Measurements from ENCODE around the gene KLRF1. TPM values are rescaled to one million over a fixed set of nuclear protein-coding genes. Genes with fewer than 3 reads are reported as not detected.
A peak's percentile ranks its signal among the peaks of the same experiment; 100 is the strongest.

KLRF1 gene
- total RNA-seq, 1 donor from 2014 or later: not detected

GRCh38 chr12:9793779-9794395 is 33.4 kb upstream of the KLRF1 start:
- Histone ChIP-seq H3K27me3 (ENCODE audit: control insufficient read depth in 3 of 3, insufficient read depth in 3 of 3, low read length in 3 of 3) (no peaks in the 10 kb centered on the region), H3K27ac (ENCODE audit: low read depth, low read length) (no peak overlapping the region), H3K9me3 (ENCODE audit: control insufficient read depth in 3 of 3, low read length in 3 of 3) (no peaks in the 10 kb centered on the region), H3K9ac (ENCODE audit: low read depth in 1 of 3, low read length in 3 of 3) (no peak overlapping the region), H3K36me3 (ENCODE audit: control insufficient read depth in 3 of 3, insufficient read depth in 3 of 3, low read length in 3 of 3) (no peaks in the 10 kb centered on the region), H3K4me1 (ENCODE audit: control insufficient read depth in 3 of 3, insufficient read depth in 3 of 3, low read length in 3 of 3) (no peaks in the 10 kb centered on the region), H3K4me3 (ENCODE audit: low read length in 3 of 3) (no peak overlapping the region)

- Histone ChIP-seq H3K36me3 (ENCODE audit: control insufficient read depth in 3 of 3, insufficient read depth in 3 of 3, low read length in 3 of 3) (no peaks in the 10 kb centered on the region), H3K4me3 (ENCODE audit: low read length in 3 of 3) (no peak overlapping the region), H3K9ac (ENCODE audit: low read depth in 1 of 3, low read length in 3 of 3) (no peak overlapping the region), H3K4me1 (ENCODE audit: control insufficient read depth in 3 of 3, insufficient read depth in 3 of 3, low read length in 3 of 3) (no peaks in the 10 kb centered on the region), H3K27me3 (ENCODE audit: control insufficient read depth in 3 of 3, insufficient read depth in 3 of 3, low read length in 3 of 3) (no peaks in the 10 kb centered on the region), H3K9me3 (ENCODE audit: control insufficient read depth in 3 of 3, low read length in 3 of 3) (no peaks in the 10 kb centered on the region), H3K27ac (ENCODE audit: low read depth, low read length) (no peak overlapping the region)
These were observed 32.7 kb upstream of the KLRF1 start for GRCh38 chr12:9794484-9795093.

- H3K36me3 ChIP-seq (ENCODE audit: control insufficient read depth in 3 of 3, insufficient read depth in 3 of 3, low read length in 3 of 3): no peaks in the 10 kb centered on the region
- H3K9ac ChIP-seq (ENCODE audit: low read depth in 1 of 3, low read length in 3 of 3): no peak overlapping the region
- no peaks in the 10 kb centered on the region for H3K27me3 ChIP-seq (ENCODE audit: control insufficient read depth in 3 of 3, insufficient read depth in 3 of 3, low read length in 3 of 3)
- H3K4me3 ChIP-seq (ENCODE audit: low read length in 3 of 3): no peak overlapping the region
- H3K4me1 ChIP-seq (ENCODE audit: control insufficient read depth in 3 of 3, insufficient read depth in 3 of 3, low read length in 3 of 3): no peaks in the 10 kb centered on the region
- H3K9me3 ChIP-seq (ENCODE audit: control insufficient read depth in 3 of 3, low read length in 3 of 3): no peaks in the 10 kb centered on the region
- no peak overlapping the region for H3K27ac ChIP-seq (ENCODE audit: low read depth, low read length)
These were observed 31.3 kb upstream of the KLRF1 start for GRCh38 chr12:9795945-9796344.

GRCh38 chr12:9796346-9796745 is 30.9 kb upstream of the KLRF1 start:
- no peaks in the 10 kb centered on the region for H3K4me1 ChIP-seq (ENCODE audit: control insufficient read depth in 3 of 3, insufficient read depth in 3 of 3, low read length in 3 of 3)
- H3K36me3 ChIP-seq (ENCODE audit: control insufficient read depth in 3 of 3, insufficient read depth in 3 of 3, low read length in 3 of 3): no peaks in the 10 kb centered on the region
- H3K9ac ChIP-seq (ENCODE audit: low read depth in 1 of 3, low read length in 3 of 3): no peak overlapping the region
- no peak overlapping the region for H3K4me3 ChIP-seq (ENCODE audit: low read length in 3 of 3)
- no peaks in the 10 kb centered on the region for H3K27me3 ChIP-seq (ENCODE audit: control insufficient read depth in 3 of 3, insufficient read depth in 3 of 3, low read length in 3 of 3)
- H3K27ac ChIP-seq (ENCODE audit: low read depth, low read length): no peak overlapping the region
- no peaks in the 10 kb centered on the region for H3K9me3 ChIP-seq (ENCODE audit: control insufficient read depth in 3 of 3, low read length in 3 of 3)

- Histone ChIP-seq H3K9ac (ENCODE audit: low read depth in 1 of 3, low read length in 3 of 3) (no peak overlapping the region), H3K27me3 (ENCODE audit: control insufficient read depth in 3 of 3, insufficient read depth in 3 of 3, low read length in 3 of 3) (no peaks in the 10 kb centered on the region), H3K4me3 (ENCODE audit: low read length in 3 of 3) (no peak overlapping the region), H3K36me3 (ENCODE audit: control insufficient read depth in 3 of 3, insufficient read depth in 3 of 3, low read length in 3 of 3) (no peaks in the 10 kb centered on the region), H3K9me3 (ENCODE audit: control insufficient read depth in 3 of 3, low read length in 3 of 3) (no peaks in the 10 kb centered on the region), H3K27ac (ENCODE audit: low read depth, low read length) (no peak overlapping the region), H3K4me1 (ENCODE audit: control insufficient read depth in 3 of 3, insufficient read depth in 3 of 3, low read length in 3 of 3) (no peaks in the 10 kb centered on the region)
These were observed 30.3 kb upstream of the KLRF1 start for GRCh38 chr12:9796971-9797370.

- H3K9ac ChIP-seq (ENCODE audit: low read depth in 1 of 3, low read length in 3 of 3): no peak overlapping the region
- no peak overlapping the region for H3K4me3 ChIP-seq (ENCODE audit: low read length in 3 of 3)
- H3K4me1 ChIP-seq (ENCODE audit: control insufficient read depth in 3 of 3, insufficient read depth in 3 of 3, low read length in 3 of 3): no peaks in the 10 kb centered on the region
- no peak overlapping the region for H3K27ac ChIP-seq (ENCODE audit: low read depth, low read length)
- H3K9me3 ChIP-seq (ENCODE audit: control insufficient read depth in 3 of 3, low read length in 3 of 3): no peaks in the 10 kb centered on the region
- no peaks in the 10 kb centered on the region for H3K36me3 ChIP-seq (ENCODE audit: control insufficient read depth in 3 of 3, insufficient read depth in 3 of 3, low read length in 3 of 3)
- H3K27me3 ChIP-seq (ENCODE audit: control insufficient read depth in 3 of 3, insufficient read depth in 3 of 3, low read length in 3 of 3): no peaks in the 10 kb centered on the region
These were observed 29.3 kb upstream of the KLRF1 start for GRCh38 chr12:9797722-9798619.

- Histone ChIP-seq H3K36me3 (ENCODE audit: control insufficient read depth in 3 of 3, insufficient read depth in 3 of 3, low read length in 3 of 3) (no peaks in the 10 kb centered on the region), H3K4me3 (ENCODE audit: low read length in 3 of 3) (no peak overlapping the region), H3K27ac (ENCODE audit: low read depth, low read length) (no peak overlapping the region), H3K9me3 (ENCODE audit: control insufficient read depth in 3 of 3, low read length in 3 of 3) (no peaks in the 10 kb centered on the region), H3K4me1 (ENCODE audit: control insufficient read depth in 3 of 3, insufficient read depth in 3 of 3, low read length in 3 of 3) (no peaks in the 10 kb centered on the region), H3K9ac (ENCODE audit: low read depth in 1 of 3, low read length in 3 of 3) (no peak overlapping the region), H3K27me3 (ENCODE audit: control insufficient read depth in 3 of 3, insufficient read depth in 3 of 3, low read length in 3 of 3) (no peaks in the 10 kb centered on the region)
These were observed 27.3 kb upstream of the KLRF1 start for GRCh38 chr12:9799961-9800360.

GRCh38 chr12:9805883-9806282 is 21.4 kb upstream of the KLRF1 start:
- Histone ChIP-seq H3K27me3 (ENCODE audit: control insufficient read depth in 3 of 3, insufficient read depth in 3 of 3, low read length in 3 of 3) (no peaks in the 10 kb centered on the region), H3K4me3 (ENCODE audit: low read length in 3 of 3) (no peak overlapping the region), H3K4me1 (ENCODE audit: control insufficient read depth in 3 of 3, insufficient read depth in 3 of 3, low read length in 3 of 3) (peaks cover 0 to 4% (median 0%) of the 10 kb centered on the region in 3 donors), H3K9me3 (ENCODE audit: control insufficient read depth in 3 of 3, low read length in 3 of 3) (no peaks in the 10 kb centered on the region), H3K27ac (ENCODE audit: low read depth, low read length) (no peak overlapping the region), H3K9ac (ENCODE audit: low read depth in 1 of 3, low read length in 3 of 3) (no peak overlapping the region), H3K36me3 (ENCODE audit: control insufficient read depth in 3 of 3, insufficient read depth in 3 of 3, low read length in 3 of 3) (no peaks in the 10 kb centered on the region)

- Histone ChIP-seq H3K9ac (ENCODE audit: low read depth in 1 of 3, low read length in 3 of 3) (no peak overlapping the region), H3K27ac (ENCODE audit: low read depth, low read length) (peak overlapping the region; percentile 33), H3K4me3 (ENCODE audit: low read length in 3 of 3) (no peak overlapping the region), H3K27me3 (ENCODE audit: control insufficient read depth in 3 of 3, insufficient read depth in 3 of 3, low read length in 3 of 3) (no peaks in the 10 kb centered on the region), H3K4me1 (ENCODE audit: control insufficient read depth in 3 of 3, insufficient read depth in 3 of 3, low read length in 3 of 3) (peaks cover 0 to 4% (median 0%) of the 10 kb centered on the region in 3 donors), H3K9me3 (ENCODE audit: control insufficient read depth in 3 of 3, low read length in 3 of 3) (no peaks in the 10 kb centered on the region), H3K36me3 (ENCODE audit: control insufficient read depth in 3 of 3, insufficient read depth in 3 of 3, low read length in 3 of 3) (no peaks in the 10 kb centered on the region)
These were observed 20.6 kb upstream of the KLRF1 start for GRCh38 chr12:9806714-9807113.

GRCh38 chr12:9808504-9808903 is 18.8 kb upstream of the KLRF1 start:
- peaks cover 0 to 4% (median 0%) of the 10 kb centered on the region in 3 donors for H3K4me1 ChIP-seq (ENCODE audit: control insufficient read depth in 3 of 3, insufficient read depth in 3 of 3, low read length in 3 of 3)
- no peak overlapping the region for H3K9ac ChIP-seq (ENCODE audit: low read depth in 1 of 3, low read length in 3 of 3)
- H3K9me3 ChIP-seq (ENCODE audit: control insufficient read depth in 3 of 3, low read length in 3 of 3): no peaks in the 10 kb centered on the region
- H3K4me3 ChIP-seq (ENCODE audit: low read length in 3 of 3): no peak overlapping the region
- H3K27ac ChIP-seq (ENCODE audit: low read depth, low read length): no peak overlapping the region
- no peaks in the 10 kb centered on the region for H3K36me3 ChIP-seq (ENCODE audit: control insufficient read depth in 3 of 3, insufficient read depth in 3 of 3, low read length in 3 of 3)
- H3K27me3 ChIP-seq (ENCODE audit: control insufficient read depth in 3 of 3, insufficient read depth in 3 of 3, low read length in 3 of 3): no peaks in the 10 kb centered on the region

Measured in skeletal muscle tissue (tissue), 4 donors.